GM12878 (cell line): ENCODE data around the gene IL22. TPM values are rescaled to one million over a fixed set of nuclear protein-coding genes. Genes with fewer than 3 reads are reported as not detected.

ENCODE experiments used
- ATF2 ChIP-seq: IDR thresholded peaks from 2 replicates; pipeline ENCODE4 v1.6.1; 2012; ENCODE audit warnings: low read length, inconsistent platforms
- CREB1 ChIP-seq: IDR thresholded peaks from 2 replicates; pipeline ENCODE4 v1.6.1; 2012; ENCODE audit warnings: low read depth, mild to moderate bottlenecking, inconsistent platforms
- DPF2 ChIP-seq: fragments of 450-650 bp; IDR thresholded peaks from 2 replicates; pipeline ENCODE4 v1.6.1; 2017; ENCODE audit warnings: mild to moderate bottlenecking
- EZH2 ChIP-seq: IDR thresholded peaks from 2 replicates; pipeline ENCODE4 v1.6.1; 2012; ENCODE audit warnings: low read depth, mild to moderate bottlenecking, control low read depth, inconsistent platforms, low read length, borderline replicate concordance; ENCODE audit not compliant: control insufficient read depth
- FOXM1 ChIP-seq: IDR thresholded peaks from 2 replicates; pipeline ENCODE4 v1.6.1; 2012; ENCODE audit warnings: low read depth, mild to moderate bottlenecking, inconsistent platforms, low read length, moderate library complexity
- IRF4 ChIP-seq: IDR thresholded peaks from 2 replicates; pipeline ENCODE4 v1.6.1; 2011; ENCODE audit warnings: low read depth, low read length
- KAT2A ChIP-seq: conservative IDR thresholded peaks from 2 replicates; pipeline ENCODE4 v1.6.1; 2011; ENCODE audit warnings: low read depth, low read length; ENCODE audit not compliant: control insufficient read depth
- MAX ChIP-seq: IDR thresholded peaks from 2 replicates; pipeline ENCODE4 v1.6.1; 2012; ENCODE audit warnings: low read depth, low read length, improper control_type of control experiment
- MEF2A ChIP-seq: IDR thresholded peaks from 2 replicates; pipeline ENCODE4 v1.6.1; 2011; ENCODE audit warnings: low read depth, mild to moderate bottlenecking, low read length, moderate library complexity; ENCODE audit not compliant: insufficient read depth
- MXI1 ChIP-seq: fragments of 150-350 bp; IDR thresholded peaks from 2 replicates; pipeline ENCODE4 v1.6.1; 2011; ENCODE audit warnings: low read depth, mild to moderate bottlenecking, inconsistent platforms, low read length, improper control_type of control experiment
- NFIC ChIP-seq: IDR thresholded peaks from 2 replicates; pipeline ENCODE4 v1.6.1; 2012; ENCODE audit warnings: low read depth, mild to moderate bottlenecking, inconsistent platforms, low read length, moderate library complexity
- NR2C2 ChIP-seq: IDR thresholded peaks from 2 replicates; pipeline ENCODE4 v1.6.1; 2011; ENCODE audit warnings: borderline replicate concordance, low read depth; ENCODE audit not compliant: control insufficient read depth, insufficient read length
- PKNOX1 ChIP-seq: fragments of 450-650 bp; IDR thresholded peaks from 2 replicates; pipeline ENCODE4 v1.6.1; 2016; ENCODE audit warnings: mild to moderate bottlenecking
- PRDM15 ChIP-seq: fragments of 450-650 bp; formaldehyde crosslinking; IDR thresholded peaks from 2 replicates; pipeline ENCODE4 v1.4.0; 2020; ENCODE audit warnings: mild to moderate bottlenecking, moderate library complexity
- REST ChIP-seq: IDR thresholded peaks from 2 replicates; pipeline ENCODE4 v1.6.1; 2012; ENCODE audit warnings: mild to moderate bottlenecking, low read depth, low read length
- RFX5 ChIP-seq: IDR thresholded peaks from 2 replicates; pipeline ENCODE4 v1.6.1; 2011; ENCODE audit warnings: low read depth, low read length, improper control_type of control experiment
- RUNX3 ChIP-seq: IDR thresholded peaks from 2 replicates; pipeline ENCODE4 v1.6.1; 2012; ENCODE audit warnings: low read length, inconsistent platforms
- SMAD5 ChIP-seq: IDR thresholded peaks from 2 replicates; pipeline ENCODE4 v1.6.1; 2016; ENCODE audit warnings: antibody characterized with exemption, low read depth
- TARDBP ChIP-seq: IDR thresholded peaks from 2 replicates; pipeline ENCODE4 v1.6.1; 2016; ENCODE audit warnings: borderline replicate concordance
- WRNIP1 ChIP-seq: IDR thresholded peaks from 2 replicates; pipeline ENCODE4 v1.6.1; 2011; ENCODE audit warnings: low read depth, low read length, improper control_type of control experiment, borderline replicate concordance
- YY1 ChIP-seq: IDR thresholded peaks from 2 replicates; pipeline ENCODE4 v1.6.1; 2011; ENCODE audit warnings: low read depth, mild to moderate bottlenecking, low read length
- polyA plus RNA-seq, 11 experiments: library from polyadenylated mRNA; depleted of rRNA in 4 of 11; unstranded in 6 of 11; stranded (reverse) in 5 of 11; fragments of >200 nt; fragmentation: Nextera tagmentation in 4 of 11; fragmentation: Illumina TruSeq in 1 of 11; extraction: Ambion mirVana in 4 of 11; extraction: Trizol in 1 of 11; gene quantifications; 1 replicate in 1 of 11; 2 replicates in 10 of 11; pipeline versions ENCODE4 v1.2.1 to v1.2.3, GENCODE V29; 2011 to 2016; ENCODE audit warnings: inconsistent platforms in 2 of 11, missing spikeins in 2 of 11, low read depth in 1 of 11
- total RNA-seq, 4 experiments: library from RNA; depleted of rRNA in 3 of 4; stranded (reverse); fragments of >200 nt in 3 of 4; fragmentation: Illumina TruSeq in 1 of 4; extraction: Trizol in 1 of 4; gene quantifications; 2 replicates each; pipeline versions ENCODE4 v1.2.1 to v1.2.3, GENCODE V29; 2013 to 2021

The IL22 gene
- total and polyA plus RNA-seq, 10 of the 15 experiments (the other 5 are each of a cell fraction or from before 2014, with no cell fraction given) = not detected

GRCh38 chr12:68290126-68290525, 36.7 kb upstream of the IL22 start (continued):
- TF ChIP-seq PRDM15 (no peak), TARDBP (no peak), KAT2A (no peak), MAX (no peak), PKNOX1 (peak; percentile 47; the same call in 1 of the 2 replicates), RUNX3 (peak; percentile 98), YY1 (no peak), MXI1 (0 out of 2 replicates have a peak, but pooled peaks have one; percentile 31), NR2C2 (no peak), DPF2 (peak; percentile 94), NFIC (peak; percentile 95), FOXM1 (peak; percentile 89; the same call in 1 of the 2 replicates), RFX5 (no peak), ATF2 (peak; percentile 89), CREB1 (peak; percentile 60), EZH2 (no peak), MEF2A (peak; percentile 68; the same call in 1 of the 2 replicates), REST (0 out of 2 replicates have a peak, but pooled peaks have one; percentile 32), IRF4 (peak; percentile 92), SMAD5 (no peak), WRNIP1 (no peak)
